Measurements from ENCODE around the gene ATP2C1. TPM values are rescaled to one million over a fixed set of nuclear protein-coding genes. Genes with fewer than 3 reads are reported as not detected.

Gene ATP2C1
- total and polyA plus RNA-seq, 2 of the 13 experiments (the other 11 are each of a cell fraction or from before 2014, with no cell fraction given) = 32.4 to 37.6 TPM

GRCh38 chr3:130900959-130901358 lies 7.1 kb downstream of the ATP2C1 start (continued):
- TF ChIP-seq, protein P1, sequence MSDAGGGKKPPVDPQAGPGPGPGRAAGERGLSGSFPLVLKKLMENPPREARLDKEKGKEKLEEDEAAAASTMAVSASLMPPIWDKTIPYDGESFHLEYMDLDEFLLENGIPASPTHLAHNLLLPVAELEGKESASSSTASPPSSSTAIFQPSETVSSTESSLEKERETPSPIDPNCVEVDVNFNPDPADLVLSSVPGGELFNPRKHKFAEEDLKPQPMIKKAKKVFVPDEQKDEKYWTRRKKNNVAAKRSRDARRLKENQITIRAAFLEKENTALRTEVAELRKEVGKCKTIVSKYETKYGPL (CRISPR knock-in tag; IDR thresholded peaks at IDR 0.05) = no peak
- no peak for TF ChIP-seq DBP (CRISPR knock-in tag; IDR thresholded peaks at IDR 0.05; ENCODE audit: not compliant biosample characterization)
- TF ChIP-seq KDM2A (CRISPR knock-in tag; IDR thresholded peaks at IDR 0.05; ENCODE audit: borderline replicate concordance, low read depth) = no peak
- no peak for TF ChIP-seq ZNF354B (CRISPR knock-in tag; IDR thresholded peaks at IDR 0.05)
- no peak for TF ChIP-seq TFE3 (CRISPR knock-in tag; IDR thresholded peaks at IDR 0.05)
- no peak for TF ChIP-seq ZNF124 (CRISPR knock-in tag; IDR thresholded peaks at IDR 0.05)
- no peak for TF ChIP-seq ZNF414 (CRISPR knock-in tag; IDR thresholded peaks at IDR 0.05)
- TF ChIP-seq ZNF629 (CRISPR knock-in tag; conservative IDR thresholded peaks at IDR 0.05) = no peak

DNA sequence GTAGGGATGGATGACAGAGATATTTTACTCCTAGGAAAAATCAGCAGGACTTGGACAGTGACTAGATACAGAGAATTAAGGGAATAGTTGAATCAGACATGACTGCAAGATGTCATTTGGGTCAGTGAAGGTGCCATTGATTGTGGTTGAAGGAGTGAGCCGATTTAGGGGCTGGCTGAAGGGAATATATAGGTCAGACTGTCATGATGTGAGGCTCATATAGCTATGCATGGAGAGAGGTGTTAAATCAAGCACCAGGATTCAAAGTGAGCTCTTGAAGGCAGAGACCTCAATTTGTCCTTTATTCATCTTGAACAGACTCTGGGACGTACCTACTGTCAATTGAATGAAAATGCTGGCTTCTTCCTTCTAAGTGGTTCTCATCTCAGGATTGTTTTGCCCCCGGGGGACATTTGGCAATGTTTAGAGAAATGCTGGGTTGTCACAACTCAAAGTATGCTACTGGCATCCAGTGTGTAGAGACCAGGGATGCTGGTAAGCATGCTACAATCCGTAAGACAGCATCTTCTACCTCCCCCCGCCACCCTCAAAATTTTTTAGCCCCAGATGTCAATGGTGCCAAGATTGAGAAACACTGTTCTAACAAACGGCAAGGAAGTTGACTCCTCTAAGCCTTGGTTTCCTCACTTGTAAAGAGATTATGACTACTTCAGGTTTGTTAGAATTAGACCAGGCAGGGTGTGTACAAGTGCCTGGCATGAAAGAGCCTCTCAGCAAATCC lies 7.8 kb downstream of the ATP2C1 start:
- POLR2A ChIA-PET = no interaction called here
- no peak for FAIRE-seq
- in situ Hi-C loops (cut with HindIII; ENCODE audit: extremely low pct_ligation_motif_present, low pct_unique_long_range_greater_than_20kb) = no loop called here
- TF ChIP-seq NR0B2 (CRISPR knock-in tag; IDR thresholded peaks at IDR 0.05) (no peak), AFF4 (CRISPR knock-in tag; IDR thresholded peaks at IDR 0.05) (no peak)

More for the DNA sequence above, 7.8 kb downstream of the ATP2C1 start:
- H3K36me3 ChIP-seq (replicated peaks in 1 of 2; ENCODE audit: control insufficient read depth in 1 of 2, insufficient read depth in 2 of 2, low read length in 2 of 2) = no peaks in the 10 kb centered on the region
- ATAC-seq (no peak), DNase-seq (ENCODE audit: low spot score) (no peak)
- no peaks in the 10 kb centered on the region for H3K27me3 ChIP-seq (ENCODE audit: control insufficient read depth in 1 of 2, insufficient read depth in 2 of 2, low read length in 2 of 2)
- H2AFZ ChIP-seq (ENCODE audit: low read length) = no peak overlapping the region
- peaks cover 72% of the 10 kb centered on the region for H3K79me2 ChIP-seq (ENCODE audit: insufficient read depth, low read length)
- intact Hi-C loops (cut with micrococcal nuclease; ENCODE audit: unreplicated experiment) = no loop called here
- no peak overlapping the region for H3K27ac ChIP-seq (ENCODE audit: extremely low read length, insufficient read depth, low read length)
- peaks cover 29% of the 10 kb centered on the region for H3K4me1 ChIP-seq (ENCODE audit: insufficient read depth, low read length)
- no peak overlapping the region for H3K4me2 ChIP-seq (ENCODE audit: low read depth, low read length)
- H3K4me3 ChIP-seq (replicated peaks in 1 of 3; ENCODE audit: insufficient read depth in 1 of 3, low read depth in 2 of 3, low read length in 3 of 3) = no peak overlapping the region
- BruUV-seq (replicated peaks) = no TSS peak
- no peaks in the 10 kb centered on the region for H4K20me1 ChIP-seq (ENCODE audit: insufficient read depth, low read length)
- WGBS (ENCODE audit: low lambda C conversion rate) = 89% methylated on average over 6 of the region's 6 CpGs
- CTCF ChIA-PET (ENCODE audit: low intra/inter-chr PET ratio, low total read pairs) = no interaction called here
- H3K9ac ChIP-seq (ENCODE audit: insufficient read depth, low read depth, low read length) = no peak overlapping the region
- H3K9me3 ChIP-seq (ENCODE audit: low read length) = no peaks in the 10 kb centered on the region

Measured in HepG2 (cell line).